HG03439 (cell line): ENCODE results near the gene MYH13.

Experiments
- ATAC-seq: cut with Tn5 transposase; IDR thresholded peaks from one replicate; pipeline ENCODE4 v1.9.1; 2021; ENCODE audit warnings: mild to moderate bottlenecking, moderate library complexity; ENCODE audit not compliant: unreplicated experiment

MYH13 gene

GRCh38 chr17:10262451-10262850, 110.4 kb downstream of the MYH13 start:
- no peak for ATAC-seq

GRCh38 chr17:10261098-10261497, 111.7 kb downstream of the MYH13 start:
- no peak for ATAC-seq

- ATAC-seq: peak; percentile 83
Observed at GRCh38 chr17:10251212-10251948, 121.4 kb downstream of the MYH13 start.
